GM21381 (cell line): ENCODE measurements around the gene OR10A4.
"Not testable (repeated sequence)": the region's sequence is repeated elsewhere in the genome, so short reads cannot be mapped to it uniquely, and the experiment has no call there.

Experiments
- ATAC-seq: cut with Tn5 transposase; IDR thresholded peaks from one replicate; pipeline ENCODE4 v1.9.1; 2021; ENCODE audit warnings: mild to moderate bottlenecking, moderate library complexity; ENCODE audit not compliant: unreplicated experiment

Gene OR10A4

GRCh38 chr11:6876325-6876724, at the start of gene OR10A4:
Gene OR10A4, plus strand, starts transcription at chr11:6876625. Its CDS starts 23 bp downstream, at chr11:6876648.
- ATAC-seq: no peak

GRCh38 chr11:6828103-6828502, 48.3 kb upstream of the OR10A4 start:
- ATAC-seq: no peak

- ATAC-seq: no peak
Measured at GRCh38 chr11:6833356-6833755, 43.1 kb upstream of the OR10A4 start.

GRCh38 chr11:6834021-6834420, 42.4 kb upstream of the OR10A4 start:
- ATAC-seq: no peak

GRCh38 chr11:6841694-6842093, 34.7 kb upstream of the OR10A4 start:
- ATAC-seq: no peak

- no peak for ATAC-seq
Measured at GRCh38 chr11:6843670-6844069, 32.8 kb upstream of the OR10A4 start.

- no peak for ATAC-seq
Measured at GRCh38 chr11:6844356-6844755, 32.1 kb upstream of the OR10A4 start.

- ATAC-seq: no peak
Measured at GRCh38 chr11:6845383-6845782, 31.0 kb upstream of the OR10A4 start, which contains the start of gene OR10A5. Gene OR10A5, plus strand, starts transcription at chr11:6845683. Its CDS starts 0 bp downstream, at chr11:6845683.

GRCh38 chr11:6850526-6850925, 25.9 kb upstream of the OR10A4 start:
- no peak for ATAC-seq

- not testable (repeated sequence) for ATAC-seq
Measured at GRCh38 chr11:6854801-6855200, 21.6 kb upstream of the OR10A4 start.

- ATAC-seq: no peak
Measured at GRCh38 chr11:6855971-6856541, 20.4 kb upstream of the OR10A4 start.

- ATAC-seq: peak; percentile 75
Measured at GRCh38 chr11:6856871-6857270, 19.6 kb upstream of the OR10A4 start.

GRCh38 chr11:6862961-6863360, 13.5 kb upstream of the OR10A4 start, which contains the start of gene OR10A2:
Gene OR10A2, plus strand, starts transcription at chr11:6863057. Its CDS starts 6,698 bp downstream, at chr11:6869755.
- no peak for ATAC-seq

GRCh38 chr11:6864438-6864837, 12.0 kb upstream of the OR10A4 start:
- ATAC-seq: no peak

- no peak for ATAC-seq
Measured at GRCh38 chr11:6871278-6871677, 5.1 kb upstream of the OR10A4 start.

GRCh38 chr11:6875761-6876160, 664 bp upstream of the OR10A4 start:
- no peak for ATAC-seq

GRCh38 chr11:6876914-6877313, 489 bp downstream of the OR10A4 start:
- no peak for ATAC-seq

GRCh38 chr11:6882751-6883150, 6.3 kb downstream of the OR10A4 start:
- no peak for ATAC-seq

GRCh38 chr11:6887711-6888110, 11.3 kb downstream of the OR10A4 start:
- ATAC-seq: not testable (repeated sequence)

- no peak for ATAC-seq
Measured at GRCh38 chr11:6888830-6889229, 12.4 kb downstream of the OR10A4 start.

GRCh38 chr11:6889835-6890234, 13.4 kb downstream of the OR10A4 start:
- ATAC-seq: no peak

- no peak for ATAC-seq
Measured at GRCh38 chr11:6892400-6892799, 16.0 kb downstream of the OR10A4 start, which contains the start of gene OR2D2. Gene OR2D2, minus strand, starts transcription at chr11:6892500. Its CDS starts 0 bp downstream, at chr11:6892500.

- ATAC-seq: no peak
Measured at GRCh38 chr11:6894097-6894496, 17.7 kb downstream of the OR10A4 start.
